ENCODE measurements around the gene HM13.
A peak's percentile ranks its signal among the peaks of the same experiment; 100 is the strongest.
"Not testable (repeated sequence)": the region's sequence is repeated elsewhere in the genome, so short reads cannot be mapped to it uniquely, and the experiment has no call there.

Gene HM13

GRCh38 chr20:31502884-31503673 is 11.2 kb upstream of the HM13 start:
- H3K14ac ChIP-seq (ENCODE audit: low read length); H3K23ac ChIP-seq (ENCODE audit: low read depth, low read length, poor library complexity); H3K18ac ChIP-seq (ENCODE audit: low read length); H3K4me1 ChIP-seq (ENCODE audit: control insufficient read depth in 2 of 2, insufficient read depth in 1 of 2, low read depth in 1 of 2, low read length in 2 of 2); H3K27me3 ChIP-seq (ENCODE audit: control insufficient read depth in 3 of 3, insufficient read depth in 3 of 3, low read depth in 1 of 3, low read length in 3 of 3); H3K27ac ChIP-seq (replicated peaks; ENCODE audit: low read length); H3K4ac ChIP-seq (ENCODE audit: low read length); H2BK15ac ChIP-seq (ENCODE audit: low read length); H3K4me3 ChIP-seq (ENCODE audit: low read length in 2 of 2); H4K91ac ChIP-seq (ENCODE audit: low read depth, low read length, poor library complexity); H3K4me2 ChIP-seq (ENCODE audit: insufficient read depth, low read length, poor library complexity, severe bottlenecking); H2BK12ac ChIP-seq (ENCODE audit: low read length); H2BK120ac ChIP-seq (ENCODE audit: low read depth, low read length); H3K79me1 ChIP-seq (ENCODE audit: low read depth, low read length); H3K36me3 ChIP-seq (replicated peaks in 1 of 2; ENCODE audit: control insufficient read depth in 2 of 2, insufficient read depth in 2 of 2, low read length in 2 of 2); H2BK5ac ChIP-seq (ENCODE audit: low read length); H4K8ac ChIP-seq (ENCODE audit: low read depth, low read length); H3K9ac ChIP-seq (ENCODE audit: low read depth, low read length, poor library complexity); H2AK5ac ChIP-seq (ENCODE audit: low read depth, low read length); H3K9me3 ChIP-seq (replicated peaks in 1 of 2; ENCODE audit: control insufficient read depth in 2 of 2, insufficient read depth in 1 of 2, low read depth in 1 of 2, low read length in 2 of 2): not testable (repeated sequence)
- peak; percentile 43 for DNase-seq (ENCODE audit: low spot score)
- no CpG with 5 or more reads among the region's 20 CpGs for WGBS, 2 donors (ENCODE audit: extremely low coverage in 2 of 2, insufficient read length in 2 of 2, insufficient replicate concordance in 1 of 2)
- H2AFZ ChIP-seq (ENCODE audit: low read length) = peak overlapping the region; percentile 6

- H3K27ac ChIP-seq (replicated peaks; ENCODE audit: low read length) = no peak overlapping the region
- H2AK5ac ChIP-seq (ENCODE audit: low read depth, low read length) = no peak overlapping the region
- H4K91ac ChIP-seq (ENCODE audit: low read depth, low read length, poor library complexity) = no peak overlapping the region
- H2BK5ac ChIP-seq (ENCODE audit: low read length) = no peak overlapping the region
- H3K27me3 ChIP-seq (ENCODE audit: control insufficient read depth in 3 of 3, insufficient read depth in 3 of 3, low read depth in 1 of 3, low read length in 3 of 3) = peaks cover 0 to 4% (median 0%) of the 10 kb centered on the region in 3 experiments
- H2AFZ ChIP-seq (ENCODE audit: low read length) = no peak overlapping the region
- WGBS, 2 donors (ENCODE audit: extremely low coverage in 2 of 2, insufficient read length in 2 of 2, insufficient replicate concordance in 1 of 2) = no CpG with 5 or more reads among the region's 1 CpG
- H2BK120ac ChIP-seq (ENCODE audit: low read depth, low read length) = no peak overlapping the region
- peaks cover 0 to 4% of the 10 kb centered on the region in 2 donors for H3K9me3 ChIP-seq (replicated peaks in 1 of 2; ENCODE audit: control insufficient read depth in 2 of 2, insufficient read depth in 1 of 2, low read depth in 1 of 2, low read length in 2 of 2)
- no peak for DNase-seq (ENCODE audit: low spot score)
- no peak overlapping the region for H3K4me3 ChIP-seq (ENCODE audit: low read length in 2 of 2)
- H2BK15ac ChIP-seq (ENCODE audit: low read length) = no peak overlapping the region
- H3K14ac ChIP-seq (ENCODE audit: low read length) = no peak overlapping the region
- no peak overlapping the region for H3K23ac ChIP-seq (ENCODE audit: low read depth, low read length, poor library complexity)
- no peaks in the 10 kb centered on the region for H3K79me1 ChIP-seq (ENCODE audit: low read depth, low read length)
- H4K8ac ChIP-seq (ENCODE audit: low read depth, low read length) = no peak overlapping the region
- H3K18ac ChIP-seq (ENCODE audit: low read length) = no peak overlapping the region
- no peak overlapping the region for H3K9ac ChIP-seq (ENCODE audit: low read depth, low read length, poor library complexity)
- no peak overlapping the region for H3K4ac ChIP-seq (ENCODE audit: low read length)
- H2BK12ac ChIP-seq (ENCODE audit: low read length) = no peak overlapping the region
- H3K4me2 ChIP-seq (ENCODE audit: insufficient read depth, low read length, poor library complexity, severe bottlenecking) = no peak overlapping the region
- no peaks in the 10 kb centered on the region for H3K36me3 ChIP-seq (replicated peaks in 1 of 2; ENCODE audit: control insufficient read depth in 2 of 2, insufficient read depth in 2 of 2, low read length in 2 of 2)
- H3K4me1 ChIP-seq (ENCODE audit: control insufficient read depth in 2 of 2, insufficient read depth in 1 of 2, low read depth in 1 of 2, low read length in 2 of 2) = no peaks in the 10 kb centered on the region
Observed at GRCh38 chr20:31505903-31506302, 8.3 kb upstream of the HM13 start.

- Histone ChIP-seq H4K8ac (ENCODE audit: low read depth, low read length) (no peak overlapping the region), H3K4me1 (ENCODE audit: control insufficient read depth in 2 of 2, insufficient read depth in 1 of 2, low read depth in 1 of 2, low read length in 2 of 2) (no peaks in the 10 kb centered on the region), H4K91ac (ENCODE audit: low read depth, low read length, poor library complexity) (no peak overlapping the region), H3K27ac (replicated peaks; ENCODE audit: low read length) (no peak overlapping the region), H3K18ac (ENCODE audit: low read length) (no peak overlapping the region), H3K4me2 (ENCODE audit: insufficient read depth, low read length, poor library complexity, severe bottlenecking) (no peak overlapping the region), H3K14ac (ENCODE audit: low read length) (no peak overlapping the region), H2BK5ac (ENCODE audit: low read length) (no peak overlapping the region), H3K23ac (ENCODE audit: low read depth, low read length, poor library complexity) (no peak overlapping the region), H2AK5ac (ENCODE audit: low read depth, low read length) (no peak overlapping the region), H3K9me3 (replicated peaks in 1 of 2; ENCODE audit: control insufficient read depth in 2 of 2, insufficient read depth in 1 of 2, low read depth in 1 of 2, low read length in 2 of 2) (peaks cover 0 to 4% of the 10 kb centered on the region in 2 donors), H3K9ac (ENCODE audit: low read depth, low read length, poor library complexity) (no peak overlapping the region), H2AFZ (ENCODE audit: low read length) (no peak overlapping the region), H2BK120ac (ENCODE audit: low read depth, low read length) (no peak overlapping the region), H2BK15ac (ENCODE audit: low read length) (no peak overlapping the region), H3K36me3 (replicated peaks in 1 of 2; ENCODE audit: control insufficient read depth in 2 of 2, insufficient read depth in 2 of 2, low read length in 2 of 2) (no peaks in the 10 kb centered on the region), H3K79me1 (ENCODE audit: low read depth, low read length) (no peaks in the 10 kb centered on the region), H2BK12ac (ENCODE audit: low read length) (no peak overlapping the region), H3K27me3 (ENCODE audit: control insufficient read depth in 3 of 3, insufficient read depth in 3 of 3, low read depth in 1 of 3, low read length in 3 of 3) (peaks cover 0 to 4% (median 0%) of the 10 kb centered on the region in 3 experiments), H3K4me3 (ENCODE audit: low read length in 2 of 2) (no peak overlapping the region), H3K4ac (ENCODE audit: low read length) (peak overlapping the region; percentile 84)
- DNase-seq (ENCODE audit: low spot score) = no peak
- no CpG with 5 or more reads among the region's 5 CpGs for WGBS, 2 donors (ENCODE audit: extremely low coverage in 2 of 2, insufficient read length in 2 of 2, insufficient replicate concordance in 1 of 2)
Observed at GRCh38 chr20:31508517-31509244, 5.6 kb upstream of the HM13 start.

GRCh38 chr20:31515072-31515774 is 981 bp downstream of the HM13 start:
- Histone ChIP-seq H3K4ac (ENCODE audit: low read length) (no peak overlapping the region), H3K23ac (ENCODE audit: low read depth, low read length, poor library complexity) (peak overlapping the region; percentile 86), H2BK5ac (ENCODE audit: low read length) (peak overlapping the region; percentile 85), H3K18ac (ENCODE audit: low read length) (peak overlapping the region; percentile 33), H3K9ac (ENCODE audit: low read depth, low read length, poor library complexity) (peak overlapping the region; percentile 99), H2BK120ac (ENCODE audit: low read depth, low read length) (no peak overlapping the region), H3K36me3 (replicated peaks in 1 of 2; ENCODE audit: control insufficient read depth in 2 of 2, insufficient read depth in 2 of 2, low read length in 2 of 2) (peaks cover 3 to 33% of the 10 kb centered on the region in 2 donors), H3K27me3 (ENCODE audit: control insufficient read depth in 3 of 3, insufficient read depth in 3 of 3, low read depth in 1 of 3, low read length in 3 of 3) (no peaks in the 10 kb centered on the region), H2BK15ac (ENCODE audit: low read length) (no peak overlapping the region), H4K8ac (ENCODE audit: low read depth, low read length) (peak overlapping the region; percentile 17), H2BK12ac (ENCODE audit: low read length) (no peak overlapping the region), H3K79me1 (ENCODE audit: low read depth, low read length) (peaks cover 16% of the 10 kb centered on the region), H3K14ac (ENCODE audit: low read length) (peak overlapping the region; percentile 40), H3K4me3 (ENCODE audit: low read length in 2 of 2) (peak overlapping the region; percentile 96 to 99), H3K4me1 (ENCODE audit: control insufficient read depth in 2 of 2, insufficient read depth in 1 of 2, low read depth in 1 of 2, low read length in 2 of 2) (peaks cover 8 to 9% of the 10 kb centered on the region in 2 donors), H2AK5ac (ENCODE audit: low read depth, low read length) (peak overlapping the region; percentile 79), H2AFZ (ENCODE audit: low read length) (peak overlapping the region; percentile 94), H3K27ac (replicated peaks; ENCODE audit: low read length) (no peak overlapping the region), H3K9me3 (replicated peaks in 1 of 2; ENCODE audit: control insufficient read depth in 2 of 2, insufficient read depth in 1 of 2, low read depth in 1 of 2, low read length in 2 of 2) (no peaks in the 10 kb centered on the region), H3K4me2 (ENCODE audit: insufficient read depth, low read length, poor library complexity, severe bottlenecking) (peak overlapping the region; percentile 99), H4K91ac (ENCODE audit: low read depth, low read length, poor library complexity) (no peak overlapping the region)
- WGBS, 2 donors (ENCODE audit: extremely low coverage in 2 of 2, insufficient read length in 2 of 2, insufficient replicate concordance in 1 of 2) = no CpG with 5 or more reads among the region's 4 CpGs
- no peak for DNase-seq (ENCODE audit: low spot score)
